Measurements from ENCODE around the gene OGFOD3. TPM values are rescaled to one million over a fixed set of nuclear protein-coding genes. Genes with fewer than 3 reads are reported as not detected.

The OGFOD3 gene
- total and polyA plus RNA-seq, 2 experiments from 2014 or later: 9.6 to 24.6 TPM

DNA sequence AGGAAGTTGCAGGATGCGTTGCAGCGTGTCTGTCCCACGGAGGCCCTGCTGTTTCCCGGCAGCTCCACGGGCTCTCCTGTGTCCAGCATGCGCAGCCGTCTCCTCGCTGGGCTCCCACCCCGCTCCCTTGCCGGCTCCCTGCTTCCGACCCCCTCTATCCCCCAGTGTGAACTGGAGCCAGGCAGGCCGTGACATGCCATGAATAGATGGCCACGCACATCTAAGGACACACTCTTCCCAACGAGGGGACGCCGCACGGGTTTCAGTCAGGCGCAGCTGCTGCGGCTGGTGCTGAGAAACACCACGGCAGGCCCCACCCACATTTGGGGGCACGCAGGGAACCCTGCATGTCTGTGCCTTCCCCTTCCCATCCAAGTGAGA, 9.5 kb downstream of the OGFOD3 start:
- no peak overlapping the region for H3K27ac Mint-ChIP-seq

More for the DNA sequence above, 9.5 kb downstream of the OGFOD3 start:
- Histone ChIP-seq H2AFZ (no peak overlapping the region), H3K4me3 (no peak overlapping the region), H3K4me1 (ENCODE audit: insufficient read depth) (no peaks in the 10 kb centered on the region), H3K36me3 (ENCODE audit: insufficient read depth) (no peaks in the 10 kb centered on the region), H3F3A (replicated peaks; ENCODE audit: low read depth) (no peaks in the 10 kb centered on the region), H3K27me3 (ENCODE audit: insufficient read depth) (no peaks in the 10 kb centered on the region), H3K79me2 (replicated peaks; ENCODE audit: insufficient read depth) (no peaks in the 10 kb centered on the region), H4K20me1 (replicated peaks; ENCODE audit: insufficient read depth) (peaks cover under 1% of the 10 kb centered on the region), H3K27ac (ENCODE audit: low read depth) (no peak overlapping the region), H3K4me2 (no peak overlapping the region), H3K9me2 (ENCODE audit: insufficient read depth) (no peaks in the 10 kb centered on the region)
- H3K4me3 Mint-ChIP-seq: no peak overlapping the region
- DNase-seq (ENCODE audit: low spot score): no peak
- H3K36me3 Mint-ChIP-seq (ENCODE audit: low read depth): no peaks in the 10 kb centered on the region
- TF ChIP-seq POLR2AphosphoS5 (IDR thresholded peaks at IDR 0.05; ENCODE audit: low read depth) (no peak), CREB1 (CRISPR knock-in tag; IDR thresholded peaks at IDR 0.05; ENCODE audit: low read depth) (no peak), ZNF114 (CRISPR knock-in tag; IDR thresholded peaks at IDR 0.05) (no peak), EZH2 (IDR thresholded peaks at IDR 0.05; ENCODE audit: low read depth, unreplicated experiment) (no peak), ZNF331 (CRISPR knock-in tag; IDR thresholded peaks at IDR 0.05; ENCODE audit: low read depth) (no peak), JUNB (IDR thresholded peaks at IDR 0.05; ENCODE audit: unreplicated experiment) (no peak), NANOG (IDR thresholded peaks at IDR 0.05; ENCODE audit: borderline replicate concordance) (no peak), STAT1 (IDR thresholded peaks at IDR 0.05; ENCODE audit: unreplicated experiment) (no peak)
- TF ChIP-seq, protein P1, sequence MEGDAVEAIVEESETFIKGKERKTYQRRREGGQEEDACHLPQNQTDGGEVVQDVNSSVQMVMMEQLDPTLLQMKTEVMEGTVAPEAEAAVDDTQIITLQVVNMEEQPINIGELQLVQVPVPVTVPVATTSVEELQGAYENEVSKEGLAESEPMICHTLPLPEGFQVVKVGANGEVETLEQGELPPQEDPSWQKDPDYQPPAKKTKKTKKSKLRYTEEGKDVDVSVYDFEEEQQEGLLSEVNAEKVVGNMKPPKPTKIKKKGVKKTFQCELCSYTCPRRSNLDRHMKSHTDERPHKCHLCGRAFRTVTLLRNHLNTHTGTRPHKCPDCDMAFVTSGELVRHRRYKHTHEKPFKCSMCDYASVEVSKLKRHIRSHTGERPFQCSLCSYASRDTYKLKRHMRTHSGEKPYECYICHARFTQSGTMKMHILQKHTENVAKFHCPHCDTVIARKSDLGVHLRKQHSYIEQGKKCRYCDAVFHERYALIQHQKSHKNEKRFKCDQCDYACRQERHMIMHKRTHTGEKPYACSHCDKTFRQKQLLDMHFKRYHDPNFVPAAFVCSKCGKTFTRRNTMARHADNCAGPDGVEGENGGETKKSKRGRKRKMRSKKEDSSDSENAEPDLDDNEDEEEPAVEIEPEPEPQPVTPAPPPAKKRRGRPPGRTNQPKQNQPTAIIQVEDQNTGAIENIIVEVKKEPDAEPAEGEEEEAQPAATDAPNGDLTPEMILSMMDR (conservative IDR thresholded peaks at IDR 0.05; ENCODE audit: low read depth in 2 of 2): no peak
- TF ChIP-seq, protein P2, sequence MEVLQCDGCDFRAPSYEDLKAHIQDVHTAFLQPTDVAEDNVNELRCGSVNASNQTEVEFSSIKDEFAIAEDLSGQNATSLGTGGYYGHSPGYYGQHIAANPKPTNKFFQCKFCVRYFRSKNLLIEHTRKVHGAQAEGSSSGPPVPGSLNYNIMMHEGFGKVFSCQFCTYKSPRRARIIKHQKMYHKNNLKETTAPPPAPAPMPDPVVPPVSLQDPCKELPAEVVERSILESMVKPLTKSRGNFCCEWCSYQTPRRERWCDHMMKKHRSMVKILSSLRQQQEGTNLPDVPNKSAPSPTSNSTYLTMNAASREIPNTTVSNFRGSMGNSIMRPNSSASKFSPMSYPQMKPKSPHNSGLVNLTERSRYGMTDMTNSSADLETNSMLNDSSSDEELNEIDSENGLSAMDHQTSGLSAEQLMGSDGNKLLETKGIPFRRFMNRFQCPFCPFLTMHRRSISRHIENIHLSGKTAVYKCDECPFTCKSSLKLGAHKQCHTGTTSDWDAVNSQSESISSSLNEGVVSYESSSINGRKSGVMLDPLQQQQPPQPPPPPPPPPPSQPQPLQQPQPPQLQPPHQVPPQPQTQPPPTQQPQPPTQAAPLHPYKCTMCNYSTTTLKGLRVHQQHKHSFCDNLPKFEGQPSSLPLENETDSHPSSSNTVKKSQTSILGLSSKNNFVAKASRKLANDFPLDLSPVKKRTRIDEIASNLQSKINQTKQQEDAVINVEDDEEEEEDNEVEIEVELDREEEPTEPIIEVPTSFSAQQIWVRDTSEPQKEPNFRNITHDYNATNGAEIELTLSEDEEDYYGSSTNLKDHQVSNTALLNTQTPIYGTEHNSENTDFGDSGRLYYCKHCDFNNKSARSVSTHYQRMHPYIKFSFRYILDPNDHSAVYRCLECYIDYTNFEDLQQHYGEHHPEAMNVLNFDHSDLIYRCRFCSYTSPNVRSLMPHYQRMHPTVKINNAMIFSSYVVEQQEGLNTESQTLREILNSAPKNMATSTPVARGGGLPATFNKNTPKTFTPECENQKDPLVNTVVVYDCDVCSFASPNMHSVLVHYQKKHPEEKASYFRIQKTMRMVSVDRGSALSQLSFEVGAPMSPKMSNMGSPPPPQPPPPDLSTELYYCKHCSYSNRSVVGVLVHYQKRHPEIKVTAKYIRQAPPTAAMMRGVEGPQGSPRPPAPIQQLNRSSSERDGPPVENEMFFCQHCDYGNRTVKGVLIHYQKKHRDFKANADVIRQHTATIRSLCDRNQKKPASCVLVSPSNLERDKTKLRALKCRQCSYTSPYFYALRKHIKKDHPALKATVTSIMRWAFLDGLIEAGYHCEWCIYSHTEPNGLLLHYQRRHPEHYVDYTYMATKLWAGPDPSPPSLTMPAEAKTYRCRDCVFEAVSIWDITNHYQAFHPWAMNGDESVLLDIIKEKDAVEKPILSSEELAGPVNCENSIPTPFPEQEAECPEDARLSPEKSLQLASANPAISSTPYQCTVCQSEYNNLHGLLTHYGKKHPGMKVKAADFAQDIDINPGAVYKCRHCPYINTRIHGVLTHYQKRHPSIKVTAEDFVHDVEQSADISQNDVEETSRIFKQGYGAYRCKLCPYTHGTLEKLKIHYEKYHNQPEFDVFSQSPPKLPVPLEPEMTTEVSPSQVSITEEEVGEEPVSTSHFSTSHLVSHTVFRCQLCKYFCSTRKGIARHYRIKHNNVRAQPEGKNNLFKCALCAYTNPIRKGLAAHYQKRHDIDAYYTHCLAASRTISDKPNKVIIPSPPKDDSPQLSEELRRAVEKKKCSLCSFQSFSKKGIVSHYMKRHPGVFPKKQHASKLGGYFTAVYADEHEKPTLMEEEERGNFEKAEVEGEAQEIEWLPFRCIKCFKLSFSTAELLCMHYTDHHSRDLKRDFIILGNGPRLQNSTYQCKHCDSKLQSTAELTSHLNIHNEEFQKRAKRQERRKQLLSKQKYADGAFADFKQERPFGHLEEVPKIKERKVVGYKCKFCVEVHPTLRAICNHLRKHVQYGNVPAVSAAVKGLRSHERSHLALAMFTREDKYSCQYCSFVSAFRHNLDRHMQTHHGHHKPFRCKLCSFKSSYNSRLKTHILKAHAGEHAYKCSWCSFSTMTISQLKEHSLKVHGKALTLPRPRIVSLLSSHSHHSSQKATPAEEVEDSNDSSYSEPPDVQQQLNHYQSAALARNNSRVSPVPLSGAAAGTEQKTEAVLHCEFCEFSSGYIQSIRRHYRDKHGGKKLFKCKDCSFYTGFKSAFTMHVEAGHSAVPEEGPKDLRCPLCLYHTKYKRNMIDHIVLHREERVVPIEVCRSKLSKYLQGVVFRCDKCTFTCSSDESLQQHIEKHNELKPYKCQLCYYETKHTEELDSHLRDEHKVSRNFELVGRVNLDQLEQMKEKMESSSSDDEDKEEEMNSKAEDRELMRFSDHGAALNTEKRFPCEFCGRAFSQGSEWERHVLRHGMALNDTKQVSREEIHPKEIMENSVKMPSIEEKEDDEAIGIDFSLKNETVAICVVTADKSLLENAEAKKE (CRISPR knock-in tag; IDR thresholded peaks at IDR 0.05): no peak
- TF ChIP-seq, protein P3, sequence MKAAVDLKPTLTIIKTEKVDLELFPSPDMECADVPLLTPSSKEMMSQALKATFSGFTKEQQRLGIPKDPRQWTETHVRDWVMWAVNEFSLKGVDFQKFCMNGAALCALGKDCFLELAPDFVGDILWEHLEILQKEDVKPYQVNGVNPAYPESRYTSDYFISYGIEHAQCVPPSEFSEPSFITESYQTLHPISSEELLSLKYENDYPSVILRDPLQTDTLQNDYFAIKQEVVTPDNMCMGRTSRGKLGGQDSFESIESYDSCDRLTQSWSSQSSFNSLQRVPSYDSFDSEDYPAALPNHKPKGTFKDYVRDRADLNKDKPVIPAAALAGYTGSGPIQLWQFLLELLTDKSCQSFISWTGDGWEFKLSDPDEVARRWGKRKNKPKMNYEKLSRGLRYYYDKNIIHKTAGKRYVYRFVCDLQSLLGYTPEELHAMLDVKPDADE (IDR thresholded peaks at IDR 0.05): no peak
- TF ChIP-seq, protein P4, sequence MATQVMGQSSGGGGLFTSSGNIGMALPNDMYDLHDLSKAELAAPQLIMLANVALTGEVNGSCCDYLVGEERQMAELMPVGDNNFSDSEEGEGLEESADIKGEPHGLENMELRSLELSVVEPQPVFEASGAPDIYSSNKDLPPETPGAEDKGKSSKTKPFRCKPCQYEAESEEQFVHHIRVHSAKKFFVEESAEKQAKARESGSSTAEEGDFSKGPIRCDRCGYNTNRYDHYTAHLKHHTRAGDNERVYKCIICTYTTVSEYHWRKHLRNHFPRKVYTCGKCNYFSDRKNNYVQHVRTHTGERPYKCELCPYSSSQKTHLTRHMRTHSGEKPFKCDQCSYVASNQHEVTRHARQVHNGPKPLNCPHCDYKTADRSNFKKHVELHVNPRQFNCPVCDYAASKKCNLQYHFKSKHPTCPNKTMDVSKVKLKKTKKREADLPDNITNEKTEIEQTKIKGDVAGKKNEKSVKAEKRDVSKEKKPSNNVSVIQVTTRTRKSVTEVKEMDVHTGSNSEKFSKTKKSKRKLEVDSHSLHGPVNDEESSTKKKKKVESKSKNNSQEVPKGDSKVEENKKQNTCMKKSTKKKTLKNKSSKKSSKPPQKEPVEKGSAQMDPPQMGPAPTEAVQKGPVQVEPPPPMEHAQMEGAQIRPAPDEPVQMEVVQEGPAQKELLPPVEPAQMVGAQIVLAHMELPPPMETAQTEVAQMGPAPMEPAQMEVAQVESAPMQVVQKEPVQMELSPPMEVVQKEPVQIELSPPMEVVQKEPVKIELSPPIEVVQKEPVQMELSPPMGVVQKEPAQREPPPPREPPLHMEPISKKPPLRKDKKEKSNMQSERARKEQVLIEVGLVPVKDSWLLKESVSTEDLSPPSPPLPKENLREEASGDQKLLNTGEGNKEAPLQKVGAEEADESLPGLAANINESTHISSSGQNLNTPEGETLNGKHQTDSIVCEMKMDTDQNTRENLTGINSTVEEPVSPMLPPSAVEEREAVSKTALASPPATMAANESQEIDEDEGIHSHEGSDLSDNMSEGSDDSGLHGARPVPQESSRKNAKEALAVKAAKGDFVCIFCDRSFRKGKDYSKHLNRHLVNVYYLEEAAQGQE (IDR thresholded peaks at IDR 0.05; ENCODE audit: unreplicated experiment): no peak
- H3K9me3 Mint-ChIP-seq: no peaks in the 10 kb centered on the region; the same call in 2 of the 3 replicates
- no peaks in the 10 kb centered on the region; the same call in 2 of the 3 replicates for H3K4me1 Mint-ChIP-seq
- H3K27me3 Mint-ChIP-seq (ENCODE audit: insufficient read depth, low read depth, poor library complexity): peaks cover 4% of the 10 kb centered on the region
- ATAC-seq: no peak
